Heart right ventricle (tissue), 16 donors: Measurements from ENCODE around the gene BOD1. TPM values are rescaled to one million over a fixed set of nuclear protein-coding genes. Genes with fewer than 3 reads are reported as not detected.

Source experiments
- ATAC-seq, 8 donors: fragments of 200-7000 bp; cut with Tn5 transposase; one replicate each; pipeline ENCODE4 v1.9.1; 2020; ENCODE audit warnings: mild to moderate bottlenecking in 8 of 8, moderate library complexity in 8 of 8, moderate number of reproducible peaks in 1 of 8
- DNase-seq, 2 donors: peaks; one replicate each; pipeline ENCODE4 v3.0.0-alpha.2; 2020
- H3K27ac ChIP-seq, 10 donors: fragments of 200-600 bp; sonication (generic) in 2 of 10; one replicate each; pipeline versions ENCODE4 v1.5.0 to v1.8.0; 2020 to 2022; ENCODE audit warnings: mild to moderate bottlenecking in 3 of 10
- H3K27me3 ChIP-seq, 7 donors: fragments of 200-600 bp; one replicate each; pipeline ENCODE4 v1.8.0; 2021 to 2022; ENCODE audit warnings: mild to moderate bottlenecking in 2 of 7
- H3K36me3 ChIP-seq, 9 donors: fragments of 200-600 bp; sonication (generic) in 1 of 9; one replicate each; pipeline versions ENCODE4 v1.5.0 to v1.8.0; 2020 to 2022; ENCODE audit warnings: mild to moderate bottlenecking in 2 of 9
- H3K4me1 ChIP-seq, 9 donors: fragments of 200-600 bp; sonication (generic) in 1 of 9; one replicate each; pipeline versions ENCODE4 v1.5.0 to v1.8.0; 2020 to 2022; ENCODE audit warnings: mild to moderate bottlenecking in 4 of 9
- H3K4me3 ChIP-seq, 10 donors: fragments of 200-600 bp; sonication (generic) in 2 of 10; one replicate each; pipeline versions ENCODE4 v1.5.0 to v1.8.0; 2020 to 2022; ENCODE audit warnings: mild to moderate bottlenecking in 7 of 10, moderate library complexity in 2 of 10
- H3K9me3 ChIP-seq, 11 donors: fragments of 200-600 bp in 10 of 11; sonication (generic) in 2 of 11; one replicate each; pipeline versions ENCODE4 v1.5.0 to v1.8.0; 2013 to 2022; ENCODE audit warnings: mild to moderate bottlenecking in 2 of 11, control low read depth in 1 of 11, moderate library complexity in 1 of 11
- CTCF ChIP-seq, 9 donors: fragments of 200-600 bp; sonication (generic) in 2 of 9; IDR thresholded peaks; one replicate each; pipeline versions ENCODE4 v1.5.0 to v1.8.0; 2021 to 2022; ENCODE audit warnings: antibody characterized with exemption in 9 of 9, mild to moderate bottlenecking in 5 of 9, moderate library complexity in 1 of 9
- WGBS, 2 donors: extraction: QIAGEN DNeasy Blood & Tissue Kit; methylation state at CpG; one replicate each; pipeline ENCODE4 v1.1.7; 2013; ENCODE audit warnings: inconsistent platforms in 1 of 2; 5-methylcytosine and 5-hydroxymethylcytosine counted together
- intact Hi-C, 10 donors: fragments of 100-400 bp; cut with DNase I; formaldehyde crosslinking; loops; one replicate each; pipeline versions ENCODE4 v1.11.1 to v1.14.2; 2022
- polyA plus RNA-seq, 2 donors: library from polyadenylated mRNA; stranded (reverse); fragments of 200-250 nt; gene quantifications; one replicate each; pipeline ENCODE4 v1.2.3, GENCODE V29; 2013
- total RNA-seq, 10 donors: library from RNA; stranded (reverse); fragmentation: NEBNext Ultra II Directional in 3 of 10; extraction: Animal tissue kit (Norgen Biotek cat#: 25700) in 3 of 10; gene quantifications; one replicate each; pipeline versions ENCODE4 v1.2.1 to v1.2.4, GENCODE V29; 2021 to 2023
- donor health status: Arrhythmogenic right ventricular cardiomyopathy.
- donor health status: ischemic (EF 13 %, LVEDD 7.1; RV severe dilation, severe dysfunction).
- donor health status: healthy with polysubstance abuse.
- donor health status: DM: no; HTN: yes; CAD: no.
- donor health status: DM: no; HTN: no; CAD: no.
- donor health status: ischemic (EF 25% LVEDD 6.9; RV normal size, moderate dysfunction).
- donor health status: ischemic (EF 25% LVEDD 5.7; RV mildly dilated, moderate dysfunction).
- donor health status: healthy.
- donor health status: DM: yes; HTN: yes; CAD: no.
- donor health status: Ischemic cardiomyopathy.
- donor health status: ischemic (EF 35%, LVEDD 5.7; RV mildly dilated, moderate dysfunction).
- donor health status: nonischemic (EF 11% LVEDD 7.7; RV severe dilation, severe dysfunction).
- donor health status: DM: yes; HTN: yes; CAD: no.
- donor health status: PGD.
- donor health status: ischemic (EF 29% LVEDD 5.4; RV normal size, mild dysfunction).
- donor health status: nonischemic (EF 23%, LVEDD 6.1; RV moderate dilation, normal function).

Gene BOD1
- total and polyA plus RNA-seq, 12 donors, result 20.2 to 54.3 (median 45.7) TPM

- 84 to 88% methylated on average over 22 of the region's 22 CpGs for WGBS, 2 donors
- Histone ChIP-seq H3K9me3 (peaks cover 0 to 13% (median 4%) of the 10 kb centered on the region in 11 donors), H3K36me3 (no peaks in the 10 kb centered on the region), H3K4me1 (peaks cover 0 to 14% (median 5%) of the 10 kb centered on the region in 9 donors), H3K4me3 (no peak overlapping the region), H3K27ac (no peak overlapping the region), H3K27me3 (peaks cover 0 to 10% (median 0%) of the 10 kb centered on the region in 7 donors)
- no peak for TF ChIP-seq CTCF (IDR thresholded peaks at IDR 0.05)
- no peak for ATAC-seq
- intact Hi-C loops, result loop anchor here in 8 of 10 donors (5.0 to 10.0 kb wide), 6 partner anchors 73 to 278 kb away; no protein-coding TSS in a partner anchor
- no peak for DNase-seq
These were observed 45.9 kb downstream of the BOD1 start for GRCh38 chr5:173570321-173571090.

GRCh38 chr5:173568703-173569102, 47.7 kb downstream of the BOD1 start:
- intact Hi-C loops, result no loop called here
- Histone ChIP-seq H3K27me3 (peaks cover 0 to 10% (median 0%) of the 10 kb centered on the region in 7 donors), H3K27ac (no peak overlapping the region), H3K4me3 (no peak overlapping the region), H3K9me3 (peaks cover 0 to 13% (median 4%) of the 10 kb centered on the region in 11 donors), H3K36me3 (no peaks in the 10 kb centered on the region), H3K4me1 (peaks cover 0 to 14% (median 5%) of the 10 kb centered on the region in 9 donors)
- no peak for DNase-seq
- ATAC-seq, result no peak
- 86 to 89% methylated on average over 4 of the region's 4 CpGs for WGBS, 2 donors
- no peak for TF ChIP-seq CTCF (IDR thresholded peaks at IDR 0.05)

- Histone ChIP-seq H3K9me3 (peaks cover 0 to 13% (median 4%) of the 10 kb centered on the region in 11 donors), H3K27ac (no peak overlapping the region), H3K36me3 (no peaks in the 10 kb centered on the region), H3K4me1 (peaks cover 0 to 13% (median 5%) of the 10 kb centered on the region in 9 donors), H3K4me3 (no peak overlapping the region), H3K27me3 (peaks cover 0 to 10% (median 0%) of the 10 kb centered on the region in 7 donors)
- DNase-seq (no peak), ATAC-seq (no peak)
- intact Hi-C loops, result no loop called here
- TF ChIP-seq CTCF (IDR thresholded peaks at IDR 0.05), result no peak
- WGBS, 2 donors, result 100% methylated on average over 1 of the region's 1 CpG
These were observed 48.3 kb downstream of the BOD1 start for GRCh38 chr5:173568128-173568527.

- Histone ChIP-seq H3K4me1 (peaks cover 0 to 7% (median under 1%) of the 10 kb centered on the region in 9 donors), H3K27me3 (peaks cover 0 to 5% (median 0%) of the 10 kb centered on the region in 7 donors), H3K9me3 (peaks cover 0 to 13% (median 4%) of the 10 kb centered on the region in 11 donors), H3K4me3 (no peak overlapping the region), H3K36me3 (no peaks in the 10 kb centered on the region), H3K27ac (no peak overlapping the region)
- no peak for ATAC-seq
- 69 to 74% methylated on average over 7 of the region's 7 CpGs for WGBS, 2 donors
- intact Hi-C loops, result no loop called here
- TF ChIP-seq CTCF (IDR thresholded peaks at IDR 0.05), result no peak
- DNase-seq, result no peak
These were observed 48.9 kb downstream of the BOD1 start for GRCh38 chr5:173567548-173567947.
